CD14-positive monocyte (primary cell): ENCODE data around the gene GLS. TPM values are rescaled to one million over a fixed set of nuclear protein-coding genes. Genes with fewer than 3 reads are reported as not detected.

ENCODE experiments used
- DNase-seq, 3 donors: peaks; one replicate each; pipeline ENCODE4 v3.0.0-alpha.2; 2011 to 2022
- H2AFZ ChIP-seq: 2 replicates; pipeline ENCODE4 v1.6.0; 2012; ENCODE audit warnings: mild to moderate bottlenecking, low read depth, low read length, inconsistent platforms; ENCODE audit not compliant: insufficient read depth, poor library complexity, severe bottlenecking
- H3K27ac ChIP-seq, 2 donors: 1 replicate in 1 of 2; 2 replicates in 1 of 2; pipeline ENCODE4 v1.5.1; 2012 to 2013; ENCODE audit warnings: low read length in 2 of 2, control low read depth in 1 of 2, inconsistent platforms in 1 of 2, low read depth in 1 of 2, mild to moderate bottlenecking in 1 of 2
- H3K27me3 ChIP-seq, 2 donors: one replicate each; pipeline versions ENCODE4 v1.6.0 to v1.6.1; 2011 to 2013; ENCODE audit warnings: low read length in 2 of 2; ENCODE audit not compliant: control insufficient read depth in 2 of 2, insufficient read depth in 2 of 2
- H3K36me3 ChIP-seq, 2 donors: replicated peaks in 1 of 2; 1 replicate in 1 of 2; 2 replicates in 1 of 2; pipeline versions ENCODE4 v1.5.1 to v1.6.1; 2012 to 2013; ENCODE audit warnings: low read length in 2 of 2, control low read depth in 1 of 2, inconsistent platforms in 1 of 2, mild to moderate bottlenecking in 1 of 2; ENCODE audit not compliant: insufficient read depth in 2 of 2, control insufficient read depth in 1 of 2
- H3K4me1 ChIP-seq, 2 donors: 1 replicate in 1 of 2; 2 replicates in 1 of 2; pipeline versions ENCODE4 v1.5.1 to v1.6.1; 2012 to 2013; ENCODE audit warnings: low read length in 2 of 2, control low read depth in 1 of 2, inconsistent platforms in 1 of 2, mild to moderate bottlenecking in 1 of 2, moderate library complexity in 1 of 2; ENCODE audit not compliant: insufficient read depth in 2 of 2, control insufficient read depth in 1 of 2
- H3K4me2 ChIP-seq: replicated peaks from 2 replicates; pipeline ENCODE3; 2012; ENCODE audit warnings: low read length, moderate library complexity, mild to moderate bottlenecking; ENCODE audit not compliant: poor library complexity, severe bottlenecking; ENCODE audit errors: extremely low read depth
- H3K4me3 ChIP-seq, 3 experiments: fragments of 200-600 bp in 1 of 3; sonication (generic) in 1 of 3; replicated peaks in 1 of 3; 1 replicate in 2 of 3; 2 replicates in 1 of 3; pipeline ENCODE4 v1.5.1; 2011 to 2013; ENCODE audit warnings: low read length in 3 of 3, mild to moderate bottlenecking in 3 of 3, control low read depth in 2 of 3, low read depth in 2 of 3, inconsistent platforms in 1 of 3, moderate library complexity in 1 of 3
- H3K79me2 ChIP-seq: 2 replicates; pipeline ENCODE4 v1.6.0; 2012; ENCODE audit warnings: mild to moderate bottlenecking, control low read depth, inconsistent platforms, low read length, moderate library complexity; ENCODE audit not compliant: insufficient read depth
- H3K9ac ChIP-seq: 2 replicates; pipeline ENCODE4 v1.6.0; 2017; ENCODE audit warnings: low read length, mild to moderate bottlenecking; ENCODE audit not compliant: insufficient read depth, poor library complexity, severe bottlenecking
- H3K9me3 ChIP-seq, 2 donors: replicated peaks in 1 of 2; 1 replicate in 1 of 2; 2 replicates in 1 of 2; pipeline versions ENCODE4 v1.5.1 to v1.6.1; 2012 to 2013; ENCODE audit warnings: low read length in 2 of 2, control low read depth in 1 of 2; ENCODE audit not compliant: control insufficient read depth in 1 of 2, insufficient read depth in 1 of 2
- H4K20me1 ChIP-seq: 2 replicates; pipeline ENCODE4 v1.6.0; 2012; ENCODE audit warnings: mild to moderate bottlenecking, low read length, control low read depth, moderate library complexity; ENCODE audit not compliant: insufficient read depth
- H3K27ac Mint-ChIP-seq, 7 donors: one replicate each; pipeline ENCODE4 v1.8.0; 2020; ENCODE audit warnings: mild to moderate bottlenecking in 7 of 7, mixed read lengths in 7 of 7, moderate library complexity in 6 of 7, inconsistent platforms in 2 of 7
- H3K27me3 Mint-ChIP-seq, 3 donors: one replicate each; pipeline ENCODE4 v1.8.0; 2021 to 2022; ENCODE audit warnings: low read depth in 3 of 3, mild to moderate bottlenecking in 3 of 3, mixed read lengths in 3 of 3, moderate library complexity in 3 of 3, inconsistent platforms in 1 of 3
- H3K36me3 Mint-ChIP-seq, 2 donors: one replicate each; pipeline ENCODE4 v1.8.0; 2020; ENCODE audit warnings: mixed read lengths in 2 of 2, inconsistent platforms in 1 of 2, mild to moderate bottlenecking in 1 of 2
- H3K4me1 Mint-ChIP-seq: one replicate; pipeline ENCODE4 v1.8.0; 2020; ENCODE audit warnings: mild to moderate bottlenecking, mixed read lengths
- H3K4me3 Mint-ChIP-seq, 2 donors: one replicate each; pipeline ENCODE4 v1.8.0; 2020; ENCODE audit warnings: mild to moderate bottlenecking in 2 of 2, mixed read lengths in 2 of 2, moderate library complexity in 1 of 2
- H3K9me3 Mint-ChIP-seq, 7 donors: one replicate each; pipeline ENCODE4 v1.8.0; 2020 to 2022; ENCODE audit warnings: mixed read lengths in 7 of 7, mild to moderate bottlenecking in 6 of 7, moderate library complexity in 6 of 7, inconsistent platforms in 2 of 7
- CTCF ChIP-seq: fragments of 200-600 bp; IDR thresholded peaks from one replicate; pipeline ENCODE4 v1.8.0; 2022; ENCODE audit warnings: antibody characterized with exemption, mild to moderate bottlenecking
- WGBS: methylation state at CpG from one replicate; pipeline ENCODE4 v1.1.5; 2013; ENCODE audit warnings: missing lambda C conversion rate; ENCODE audit not compliant: insufficient coverage; 5-methylcytosine and 5-hydroxymethylcytosine counted together
- intact Hi-C, 2 donors: fragments of 100-400 bp; cut with micrococcal nuclease; formaldehyde crosslinking; loops; one replicate each; pipeline versions ENCODE4 v1.15.0 to v1.15.1; 2023
- polyA plus RNA-seq, 3 donors: library from polyadenylated mRNA; depleted of rRNA in 1 of 3; unstranded in 2 of 3; stranded (reverse) in 1 of 3; fragments of 300-500 nt in 2 of 3; fragments of >200 nt in 1 of 3; fragmentation: Illumina TruSeq in 2 of 3; gene quantifications; 1 replicate in 2 of 3; 2 replicates in 1 of 3; pipeline ENCODE4 v1.2.3, GENCODE V29; 2012 to 2021

GLS gene
- polyA plus RNA-seq, 3 donors: 6.0 to 29.5 (median 9.0) TPM

GRCh38 chr2:190896477-190896876 lies 15.9 kb downstream of the GLS start:
- Histone ChIP-seq H2AFZ (no peak overlapping the region), H3K9me3 (no peaks in the 10 kb centered on the region), H3K27me3 (no peaks in the 10 kb centered on the region), H4K20me1 (peaks cover 36% of the 10 kb centered on the region), H3K4me2 (no peak overlapping the region), H3K79me2 (peaks cover 34% of the 10 kb centered on the region), H3K4me3 (no peak overlapping the region), H3K4me1 (peaks cover 4 to 9% of the 10 kb centered on the region in 2 donors), H3K36me3 (peaks cover 29 to 57% of the 10 kb centered on the region in 2 donors), H3K27ac (no peak overlapping the region), H3K9ac (no peak overlapping the region)
- no peaks in the 10 kb centered on the region for H3K27me3 Mint-ChIP-seq
- peaks cover 25 to 33% of the 10 kb centered on the region in 2 donors for H3K36me3 Mint-ChIP-seq
- H3K4me1 Mint-ChIP-seq: peaks cover 6% of the 10 kb centered on the region
- no peak for DNase-seq
- no peaks in the 10 kb centered on the region for H3K9me3 Mint-ChIP-seq
- 90% methylated on average over 2 of the region's 4 CpGs for WGBS
- intact Hi-C loops: no loop called here
- H3K4me3 Mint-ChIP-seq: no peak overlapping the region
- TF ChIP-seq CTCF: no peak
- peak overlapping the region in 2 of 7 donors; percentile 27 to 50 for H3K27ac Mint-ChIP-seq

GRCh38 chr2:190903693-190904450 lies 23.3 kb downstream of the GLS start:
- Mint-ChIP-seq H3K27ac (no peak overlapping the region), H3K4me3 (no peak overlapping the region), H3K27me3 (no peaks in the 10 kb centered on the region), H3K9me3 (no peaks in the 10 kb centered on the region), H3K36me3 (peaks cover 51 to 58% of the 10 kb centered on the region in 2 donors), H3K4me1 (no peaks in the 10 kb centered on the region)
- peaks cover 57 to 69% of the 10 kb centered on the region in 2 donors for H3K36me3 ChIP-seq
- H3K27me3 ChIP-seq: no peaks in the 10 kb centered on the region
- no peak overlapping the region for H3K27ac ChIP-seq
- intact Hi-C loops: loop anchor here (10.0 kb wide), 3 partner anchors 49 to 101 kb away; no protein-coding TSS in a partner anchor
- H3K4me3 ChIP-seq: no peak overlapping the region
- no peaks in the 10 kb centered on the region for H3K79me2 ChIP-seq
- DNase-seq: no peak
- H3K4me1 ChIP-seq: no peaks in the 10 kb centered on the region
- no peaks in the 10 kb centered on the region for H4K20me1 ChIP-seq
- TF ChIP-seq CTCF: no peak
- no peak overlapping the region for H3K4me2 ChIP-seq
- H3K9ac ChIP-seq: no peak overlapping the region
- H2AFZ ChIP-seq: no peak overlapping the region
- H3K9me3 ChIP-seq: no peaks in the 10 kb centered on the region
- WGBS: no CpG with 5 or more reads among the region's 1 CpG
